ENCODE measurements around the gene PTH1R.

DNA sequence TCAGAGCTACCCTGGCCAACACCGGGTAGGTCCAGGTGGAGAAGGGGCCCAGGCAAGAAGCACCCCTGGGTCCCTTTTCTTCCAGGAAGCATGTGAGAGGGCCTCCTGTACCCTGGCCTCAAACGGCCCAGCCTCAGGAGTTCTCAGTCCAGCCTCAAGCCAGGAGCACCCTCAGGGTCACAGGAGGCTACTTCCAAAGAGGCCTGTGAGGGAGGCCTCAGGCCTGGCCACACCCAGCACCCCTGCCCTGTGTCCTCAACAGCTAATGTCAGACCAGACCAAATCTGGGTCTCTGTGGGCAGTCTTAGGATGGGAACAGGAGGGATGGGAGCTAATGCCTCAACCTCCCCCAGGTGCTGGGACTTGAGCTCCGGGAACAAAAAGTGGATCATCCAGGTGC lies 23.5 kb downstream of the PTH1R start:
- TF ChIP-seq, protein P1, sequence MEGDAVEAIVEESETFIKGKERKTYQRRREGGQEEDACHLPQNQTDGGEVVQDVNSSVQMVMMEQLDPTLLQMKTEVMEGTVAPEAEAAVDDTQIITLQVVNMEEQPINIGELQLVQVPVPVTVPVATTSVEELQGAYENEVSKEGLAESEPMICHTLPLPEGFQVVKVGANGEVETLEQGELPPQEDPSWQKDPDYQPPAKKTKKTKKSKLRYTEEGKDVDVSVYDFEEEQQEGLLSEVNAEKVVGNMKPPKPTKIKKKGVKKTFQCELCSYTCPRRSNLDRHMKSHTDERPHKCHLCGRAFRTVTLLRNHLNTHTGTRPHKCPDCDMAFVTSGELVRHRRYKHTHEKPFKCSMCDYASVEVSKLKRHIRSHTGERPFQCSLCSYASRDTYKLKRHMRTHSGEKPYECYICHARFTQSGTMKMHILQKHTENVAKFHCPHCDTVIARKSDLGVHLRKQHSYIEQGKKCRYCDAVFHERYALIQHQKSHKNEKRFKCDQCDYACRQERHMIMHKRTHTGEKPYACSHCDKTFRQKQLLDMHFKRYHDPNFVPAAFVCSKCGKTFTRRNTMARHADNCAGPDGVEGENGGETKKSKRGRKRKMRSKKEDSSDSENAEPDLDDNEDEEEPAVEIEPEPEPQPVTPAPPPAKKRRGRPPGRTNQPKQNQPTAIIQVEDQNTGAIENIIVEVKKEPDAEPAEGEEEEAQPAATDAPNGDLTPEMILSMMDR (IDR thresholded peaks at IDR 0.05), result no peak
- TF ChIP-seq POLR2A (IDR thresholded peaks at IDR 0.05), result no peak
- TF ChIP-seq POLR2AphosphoS5 (IDR thresholded peaks at IDR 0.05), result no peak
- no peak for TF ChIP-seq EP300 (IDR thresholded peaks at IDR 0.05)

Data from upper lobe of left lung (tissue), 4 donors.